Measurements from ENCODE around the gene SFSWAP. TPM values are rescaled to one million over a fixed set of nuclear protein-coding genes. Genes with fewer than 3 reads are reported as not detected.
"Not testable (repeated sequence)": the region's sequence is repeated elsewhere in the genome, so short reads cannot be mapped to it uniquely, and the experiment has no call there.

Gene SFSWAP
- polyA plus RNA-seq, 3 donors: 38.9 to 42.7 (median 39.5) TPM

DNA sequence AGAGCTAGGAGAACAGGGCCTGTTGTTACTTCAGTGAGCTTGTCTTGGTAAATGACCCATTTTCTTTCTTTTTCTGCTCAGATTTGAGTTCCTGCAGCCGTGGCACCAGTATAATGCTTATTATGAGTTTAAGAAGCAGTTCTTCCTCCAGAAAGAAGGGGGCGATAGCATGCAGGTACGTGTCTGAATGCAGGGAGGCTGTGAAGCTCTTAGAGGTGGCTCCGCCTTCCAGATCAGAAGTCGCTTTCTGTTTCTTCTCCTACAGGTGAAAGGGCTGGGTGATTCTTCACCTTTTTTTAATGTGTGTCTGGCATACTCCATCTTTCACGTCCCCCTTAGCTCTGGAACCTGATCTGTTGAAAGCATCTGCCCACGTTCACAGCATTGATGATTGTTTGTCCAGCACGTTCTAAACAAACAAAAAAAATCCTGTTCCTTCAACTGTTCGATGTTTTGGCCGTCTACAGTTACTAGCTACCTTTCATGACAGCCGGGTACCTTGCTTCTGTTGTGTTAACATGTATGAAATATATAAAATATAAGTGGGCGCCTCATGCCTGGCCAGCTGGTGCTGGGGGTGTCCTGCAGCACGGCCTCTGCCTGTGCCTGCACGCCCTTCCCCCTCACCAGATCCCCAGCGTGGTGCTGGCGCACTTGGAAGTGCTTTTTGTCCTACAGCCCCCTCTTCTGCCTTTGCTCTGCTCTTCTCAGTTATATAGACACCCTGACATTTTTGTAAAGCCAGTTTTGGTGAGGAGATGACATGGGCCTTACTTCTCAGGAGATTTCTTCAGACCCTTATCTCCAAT, 44.6 kb downstream of the SFSWAP start:
- DNase-seq (ENCODE audit: low read depth in 3 of 3, low spot score in 2 of 3): no peak

DNA sequence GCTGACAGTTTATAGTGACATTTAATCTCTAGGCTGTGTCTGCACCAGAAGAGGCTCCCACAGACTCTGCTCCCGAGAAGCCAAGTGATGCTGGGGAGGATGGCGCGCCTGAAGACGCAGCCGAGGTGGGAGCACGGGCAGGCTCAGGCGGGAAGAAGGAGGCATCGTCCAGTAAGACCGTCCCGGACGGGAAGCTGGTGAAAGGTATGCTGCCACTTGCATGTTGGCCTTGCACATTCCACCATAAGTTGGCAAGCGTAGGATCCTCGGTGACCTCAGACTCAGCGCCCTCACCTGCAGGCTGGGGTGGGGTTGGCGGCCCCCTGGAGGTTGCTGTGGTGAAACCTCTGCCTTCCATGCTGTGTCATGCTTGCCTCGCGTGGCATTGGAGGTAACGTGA, 45.6 kb downstream of the SFSWAP start:
- DNase-seq (ENCODE audit: low read depth in 3 of 3, low spot score in 2 of 3): no peak

DNA sequence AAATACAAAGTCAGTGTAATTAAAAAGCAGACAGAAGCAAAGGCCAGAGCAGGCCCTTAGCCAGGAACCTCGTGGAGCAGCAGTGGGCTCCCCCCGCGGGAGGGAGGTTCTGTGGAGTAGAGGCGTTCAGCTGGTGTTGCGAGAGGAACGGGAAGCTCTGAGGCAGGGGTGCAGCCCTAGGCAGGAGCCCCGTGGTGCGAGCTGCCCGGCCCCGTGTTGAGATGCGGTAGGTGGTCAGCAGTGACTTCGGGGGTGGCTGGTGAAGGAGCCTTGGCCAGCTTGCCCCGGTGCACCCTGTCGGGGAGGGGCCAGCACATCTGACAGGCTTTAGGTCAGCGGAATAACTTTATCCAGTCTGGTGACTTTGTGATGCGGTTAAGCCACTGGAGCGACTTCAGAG, 46.2 kb downstream of the SFSWAP start:
- DNase-seq (ENCODE audit: low read depth in 3 of 3, low spot score in 2 of 3): no peak

DNA sequence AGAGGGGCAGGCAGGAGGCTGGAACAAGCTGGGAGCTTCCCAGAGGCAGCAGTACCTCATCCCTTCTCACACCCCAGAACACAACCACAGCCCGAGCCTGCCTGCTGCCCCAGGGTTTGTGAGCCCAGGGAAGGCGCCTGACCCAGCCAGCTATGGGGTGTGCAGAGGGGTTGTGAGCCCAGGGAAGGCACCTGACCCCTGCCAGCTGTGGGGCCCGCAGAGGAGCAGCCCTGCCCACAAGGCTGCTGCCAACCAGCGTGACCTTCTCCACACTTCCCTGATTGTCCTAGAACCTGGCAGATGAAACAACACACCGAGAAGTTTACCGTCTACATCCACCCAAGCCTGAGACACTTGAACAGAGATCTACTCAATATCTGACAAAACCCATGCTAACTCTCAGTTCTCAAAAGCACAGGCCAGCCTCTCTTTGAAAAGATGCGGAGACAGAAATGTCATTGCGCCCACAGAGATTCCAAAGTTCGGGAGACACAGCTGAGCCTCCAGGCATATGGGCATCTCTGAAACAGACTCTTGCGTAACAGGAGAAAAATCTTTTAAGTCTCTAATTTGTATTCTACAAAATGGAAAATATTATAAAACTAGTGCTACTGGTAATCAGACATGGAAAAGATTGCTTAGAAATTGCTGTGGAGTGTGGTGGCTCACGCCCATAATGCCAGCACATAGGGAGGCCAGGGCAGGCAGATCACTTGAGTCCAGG, 47.3 kb downstream of the SFSWAP start:
- no peak for DNase-seq (ENCODE audit: low read depth in 3 of 3, low spot score in 2 of 3)

DNA sequence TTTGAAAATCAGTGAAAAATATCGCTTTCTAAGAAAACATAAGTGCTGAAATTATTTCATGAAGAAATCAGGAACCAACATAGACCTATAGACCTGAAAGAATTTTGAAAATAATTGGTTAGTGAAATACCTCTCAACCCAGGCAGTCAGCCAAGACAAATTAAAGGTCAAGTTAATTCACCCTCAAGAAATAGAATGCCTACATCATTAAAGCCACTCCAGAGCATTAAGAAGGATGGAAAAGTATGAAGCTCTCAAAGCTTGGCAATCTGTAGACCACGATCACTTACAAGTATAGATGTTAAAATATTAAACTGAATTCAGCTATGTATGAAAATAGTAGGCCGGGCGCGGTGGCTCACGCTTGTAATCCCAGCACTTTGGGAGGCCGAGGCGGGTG, 48.3 kb downstream of the SFSWAP start:
- no peak for DNase-seq (ENCODE audit: low read depth in 3 of 3, low spot score in 2 of 3)

DNA sequence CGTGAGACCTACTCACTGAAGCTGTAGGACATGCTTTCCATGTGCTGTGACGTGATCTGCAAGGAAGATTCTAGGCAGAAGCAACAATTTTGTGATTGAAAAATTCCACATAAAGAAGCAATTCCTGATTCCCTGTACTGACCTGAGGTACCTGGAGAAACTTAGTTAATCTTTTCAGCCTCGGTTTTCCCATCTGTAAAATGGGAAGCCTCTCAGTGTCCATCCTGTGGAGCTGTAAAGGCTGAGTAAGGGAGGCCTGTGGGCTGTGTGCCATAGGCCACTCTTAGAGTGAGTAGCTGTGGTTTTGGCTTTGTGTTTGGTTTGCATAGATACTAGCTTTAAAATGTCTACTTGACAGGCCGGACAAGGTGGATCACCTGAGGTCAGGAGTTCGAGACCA, 50.7 kb downstream of the SFSWAP start:
- no peak for DNase-seq (ENCODE audit: low read depth in 3 of 3, low spot score in 2 of 3)

DNA sequence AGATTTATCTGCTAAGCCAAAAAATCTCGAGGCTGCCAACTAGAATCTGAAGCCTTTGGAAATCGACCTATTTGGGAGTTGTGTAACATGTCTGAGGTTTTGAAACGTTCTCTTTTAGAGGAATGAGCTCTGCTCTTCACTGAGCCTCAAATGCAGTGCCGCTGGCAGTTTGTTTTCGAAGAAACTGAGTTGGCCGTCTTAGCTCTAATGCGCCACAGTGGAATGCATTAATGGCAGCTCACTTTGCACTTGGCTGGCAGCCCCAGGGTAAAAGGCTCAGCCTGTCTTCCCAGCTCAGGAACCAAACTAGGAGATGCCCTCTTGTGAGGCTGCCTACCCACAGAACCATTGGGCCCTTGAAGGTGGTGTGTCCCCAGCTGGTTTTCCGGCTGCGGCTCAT, 53.8 kb downstream of the SFSWAP start:
- no peak for DNase-seq (ENCODE audit: low read depth in 3 of 3, low spot score in 2 of 3)

DNA sequence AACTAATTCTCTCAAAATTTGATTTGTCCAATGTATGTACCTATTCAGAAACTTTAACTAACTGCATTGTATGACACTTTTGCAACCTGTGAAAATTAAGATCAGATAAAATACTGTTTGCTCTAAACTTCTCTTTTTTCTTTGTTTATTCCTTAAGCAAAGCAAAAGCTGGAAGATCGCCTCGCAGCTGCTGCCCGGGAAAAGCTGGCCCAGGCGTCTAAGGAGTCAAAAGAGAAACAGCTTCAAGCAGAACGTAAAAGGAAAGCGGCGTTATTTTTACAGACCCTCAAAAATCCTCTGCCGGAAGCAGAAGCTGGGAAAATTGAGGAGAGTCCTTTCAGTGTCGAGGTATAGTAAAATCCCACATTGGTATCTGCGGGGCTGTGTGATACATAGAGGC, 55.1 kb downstream of the SFSWAP start:
- DNase-seq (ENCODE audit: low read depth in 3 of 3, low spot score in 2 of 3): no peak

DNA sequence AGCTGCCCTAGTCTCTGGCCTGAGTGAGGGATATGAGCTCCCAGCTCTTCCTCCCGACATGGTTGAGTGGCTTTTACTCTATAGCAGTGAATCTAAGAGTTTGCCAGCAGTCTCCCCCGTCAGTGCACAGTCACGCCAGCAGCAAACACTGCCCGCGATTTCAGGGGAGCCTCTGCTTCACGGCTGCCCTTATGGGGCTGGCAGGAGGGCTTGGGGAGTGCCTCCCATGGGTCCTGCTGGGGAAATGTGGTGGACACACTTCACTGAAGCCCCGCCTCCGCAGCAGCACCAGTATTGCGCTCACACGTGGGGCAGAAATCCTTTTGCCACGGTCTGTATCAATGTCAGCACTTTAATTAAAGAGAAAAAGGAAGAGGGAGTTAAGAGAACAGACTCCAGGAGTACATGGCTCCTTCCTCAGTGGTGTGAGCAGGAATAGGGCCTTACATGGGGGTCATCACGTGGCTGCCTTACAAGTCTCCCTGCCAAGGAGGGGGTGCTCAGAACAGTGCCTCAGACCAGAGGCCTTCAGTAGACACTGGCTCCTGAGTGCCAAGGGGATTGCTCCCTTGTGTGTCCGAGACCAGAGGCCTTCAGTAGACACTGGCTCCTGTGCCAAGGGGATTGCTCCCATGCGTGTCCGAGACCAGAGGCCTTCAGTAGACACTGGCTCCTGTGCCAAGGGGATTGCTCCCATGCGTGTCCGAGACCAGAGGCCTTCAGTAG, 55.7 kb downstream of the SFSWAP start:
- no peak for DNase-seq (ENCODE audit: low read depth in 3 of 3, low spot score in 2 of 3)

DNA sequence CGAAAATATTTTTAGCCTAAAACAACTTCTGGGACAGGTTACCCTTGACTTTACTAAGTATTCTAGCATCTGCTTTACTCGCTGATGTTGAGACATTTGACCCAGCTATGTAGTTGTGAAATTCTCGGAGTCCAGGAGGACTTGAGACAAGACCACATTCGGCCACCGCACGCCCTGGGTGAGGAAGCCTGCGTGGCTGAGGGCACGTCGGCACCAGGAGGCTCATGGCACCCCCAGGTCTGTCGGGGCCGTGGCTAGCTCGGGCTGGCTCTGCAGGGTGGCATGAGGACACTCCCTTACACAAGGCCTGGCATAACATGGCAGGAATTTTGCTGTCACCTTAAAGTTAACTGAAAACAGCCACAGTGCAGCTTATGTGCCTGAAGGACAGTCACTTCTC, 59.2 kb downstream of the SFSWAP start:
- no peak for DNase-seq (ENCODE audit: low read depth in 3 of 3, low spot score in 2 of 3)

DNA sequence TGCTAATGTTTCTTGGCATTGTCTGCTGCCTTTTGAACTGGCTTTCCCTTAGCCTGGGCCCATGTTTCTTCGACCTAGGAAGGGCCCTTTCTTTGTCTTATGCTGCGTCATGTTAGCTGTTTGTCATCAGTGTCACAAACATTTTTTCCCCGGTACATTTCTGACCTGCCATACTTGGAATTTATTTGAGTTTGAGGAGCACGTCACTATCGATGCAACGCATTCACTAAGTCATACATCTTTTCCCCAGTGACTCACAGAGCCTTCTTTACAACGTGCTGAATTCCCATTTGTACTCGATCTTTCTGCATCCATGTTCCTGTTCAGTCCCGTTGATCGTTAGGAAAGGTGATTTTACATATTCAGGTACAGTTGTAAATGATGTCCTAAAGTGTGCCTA, 61.1 kb downstream of the SFSWAP start:
- no peak for DNase-seq (ENCODE audit: low read depth in 3 of 3, low spot score in 2 of 3)

DNA sequence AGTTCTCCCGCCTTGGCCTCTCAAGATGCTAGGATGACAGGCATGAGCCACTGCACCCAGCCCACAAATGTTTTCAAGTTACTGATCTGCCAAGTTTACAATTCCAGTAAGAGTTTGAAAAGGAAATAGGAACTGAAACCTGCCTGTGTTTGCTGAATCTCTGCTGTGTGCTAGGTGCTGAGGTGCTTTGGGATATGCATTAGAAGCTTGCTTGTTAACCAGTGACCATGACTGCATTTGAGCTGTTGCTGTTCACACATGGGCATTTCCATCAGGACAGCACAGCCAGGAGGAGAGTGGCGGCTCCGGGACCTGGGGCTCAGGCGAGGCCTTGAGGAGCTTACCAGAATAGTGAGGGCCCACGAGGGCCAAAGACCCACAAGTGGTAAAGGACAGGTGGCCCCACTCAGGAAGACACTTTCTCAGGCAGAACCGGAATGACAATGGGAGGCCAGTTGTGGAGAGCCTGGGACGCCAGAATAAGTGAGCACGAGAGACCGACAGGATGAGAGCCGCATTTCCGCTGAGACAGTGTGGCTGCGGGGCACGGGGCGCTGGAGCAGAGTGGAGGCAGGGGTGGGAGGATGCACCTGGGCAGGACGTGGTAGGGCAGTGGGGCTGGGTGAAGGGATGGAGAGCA, 62.8 kb downstream of the SFSWAP start:
- DNase-seq (ENCODE audit: low read depth in 3 of 3, low spot score in 2 of 3): no peak

DNA sequence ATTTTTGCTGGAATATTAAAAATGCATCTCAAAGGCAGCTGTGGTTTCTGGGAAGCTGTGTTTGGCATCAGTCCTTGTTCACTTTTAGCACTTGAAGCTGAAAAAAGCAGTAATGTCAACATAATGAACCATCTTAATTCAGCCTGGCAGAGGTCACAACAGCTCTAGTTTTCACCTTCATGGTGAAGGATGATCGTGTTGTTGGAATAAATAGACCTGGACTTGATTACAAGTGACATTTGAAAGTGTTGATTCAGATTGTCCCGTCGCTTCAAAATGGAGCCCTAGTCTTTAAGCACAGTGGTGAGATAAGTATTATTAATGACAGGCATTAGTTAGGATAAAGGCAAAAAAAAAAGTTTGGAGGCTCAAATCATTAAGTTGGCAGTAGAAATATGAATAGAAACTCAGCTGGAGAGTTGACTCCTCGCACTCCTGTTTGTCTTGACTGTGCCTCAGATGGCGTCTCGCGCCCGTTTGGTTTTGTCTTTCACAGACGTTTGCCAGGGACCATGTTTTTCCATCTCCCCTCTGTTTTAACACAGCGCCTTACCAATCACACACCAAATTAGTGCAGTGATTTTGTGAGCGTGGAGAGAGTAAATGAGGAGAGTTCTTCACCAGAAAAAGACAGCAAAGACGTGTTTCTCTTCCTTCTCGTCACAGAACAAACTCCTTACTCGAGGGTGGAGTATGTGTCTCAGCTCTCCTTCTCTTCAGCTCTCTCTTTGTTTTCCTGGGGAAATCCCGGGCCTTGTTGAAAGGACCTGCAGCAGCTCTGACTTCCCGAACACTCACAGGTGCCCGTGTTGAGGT, 63.9 kb downstream of the SFSWAP start:
- DNase-seq (ENCODE audit: low read depth in 3 of 3, low spot score in 2 of 3): no peak

DNA sequence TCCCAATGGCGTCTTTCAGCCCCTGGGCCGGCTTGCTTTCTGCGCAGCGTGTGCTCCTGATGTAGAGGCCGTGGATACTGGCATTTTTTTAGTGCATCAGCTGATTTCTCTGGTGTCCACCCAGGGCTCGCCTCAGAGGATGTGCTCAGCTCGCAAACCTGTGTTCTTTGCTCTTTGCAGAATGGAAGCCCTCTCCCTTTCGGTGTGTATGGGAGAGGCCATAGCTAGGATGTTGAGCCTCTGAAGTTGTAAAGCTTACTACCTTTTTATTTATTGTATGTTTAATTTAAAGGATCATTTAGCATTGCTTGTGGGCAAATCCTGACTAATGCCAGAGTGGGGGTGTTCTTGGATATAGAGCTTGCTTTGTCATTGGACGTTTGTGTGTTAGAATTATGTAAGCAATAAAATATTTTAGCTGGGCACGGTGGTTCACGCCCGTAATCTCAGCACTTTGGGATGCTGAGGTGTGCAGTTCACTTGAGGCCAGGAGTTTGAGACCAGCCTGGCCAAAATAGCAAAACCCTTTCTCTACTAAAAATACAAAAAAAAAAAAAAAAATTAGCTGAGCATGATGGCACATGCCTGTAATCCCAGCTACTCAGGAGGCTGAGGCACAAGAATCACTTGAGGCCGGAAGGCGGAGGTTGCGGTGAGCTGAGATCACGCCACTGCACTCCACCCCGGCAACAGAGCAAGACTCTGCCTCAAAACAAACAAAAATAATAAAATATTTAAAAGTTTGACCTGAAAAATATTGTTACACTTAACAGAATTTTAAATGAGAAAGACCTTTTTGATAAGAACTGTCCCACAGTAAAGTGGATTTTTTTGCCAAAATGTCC, 64.7 kb downstream of the SFSWAP start:
- no peak for DNase-seq (ENCODE audit: low read depth in 3 of 3, low spot score in 2 of 3)

DNA sequence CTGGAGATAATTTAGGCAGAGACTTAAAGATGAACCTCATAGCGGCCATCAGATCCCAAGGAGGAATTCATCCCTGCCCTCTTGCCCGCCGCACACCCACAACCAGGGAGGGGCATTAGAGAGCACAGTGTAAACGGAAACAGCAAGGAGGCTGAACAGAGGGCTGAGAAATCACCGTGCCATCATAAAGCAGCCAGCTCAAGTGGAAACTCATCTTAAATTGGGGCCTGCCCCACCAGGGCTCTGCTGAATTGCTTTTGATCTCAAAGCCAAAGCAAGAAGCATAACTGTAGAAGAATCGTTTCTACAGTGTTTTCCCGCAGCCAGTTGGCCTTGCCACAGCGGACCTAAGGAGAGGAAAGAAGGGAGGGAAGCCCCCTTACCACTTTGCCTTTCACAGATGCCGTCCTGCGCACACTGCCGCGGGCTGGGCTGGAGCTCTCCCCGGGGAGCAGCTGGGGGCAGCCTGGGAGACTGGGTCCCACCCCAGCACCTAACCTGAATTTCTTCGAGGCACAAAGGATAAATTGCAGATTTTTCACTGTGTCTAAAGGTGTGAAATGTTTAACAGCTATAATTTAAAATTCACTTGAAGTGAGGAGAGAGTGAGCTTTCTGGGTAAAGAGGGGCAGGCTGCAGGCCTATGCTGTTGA, 65.5 kb downstream of the SFSWAP start:
- DNase-seq (ENCODE audit: low read depth in 3 of 3, low spot score in 2 of 3): no peak

DNA sequence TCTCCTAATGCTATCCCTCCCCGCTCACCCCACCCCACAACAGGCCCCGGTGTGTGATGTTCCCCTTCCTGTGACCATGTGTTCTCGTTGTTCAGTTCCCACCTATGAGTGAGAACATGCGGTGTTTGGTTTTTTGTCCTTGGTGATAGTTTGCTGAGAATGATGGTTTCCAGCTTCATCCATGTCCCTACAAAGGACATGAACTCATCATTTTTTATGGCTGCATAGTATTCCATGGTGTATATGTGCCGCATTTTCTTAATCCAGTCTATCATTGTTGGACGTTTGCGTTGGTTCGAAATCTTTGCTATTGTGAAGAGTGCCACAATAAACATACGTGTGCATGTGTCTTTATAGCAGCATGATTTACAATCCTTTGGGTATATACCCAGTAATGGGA, 66.4 kb downstream of the SFSWAP start:
- DNase-seq (ENCODE audit: low read depth in 3 of 3, low spot score in 2 of 3): not testable (repeated sequence)

DNA sequence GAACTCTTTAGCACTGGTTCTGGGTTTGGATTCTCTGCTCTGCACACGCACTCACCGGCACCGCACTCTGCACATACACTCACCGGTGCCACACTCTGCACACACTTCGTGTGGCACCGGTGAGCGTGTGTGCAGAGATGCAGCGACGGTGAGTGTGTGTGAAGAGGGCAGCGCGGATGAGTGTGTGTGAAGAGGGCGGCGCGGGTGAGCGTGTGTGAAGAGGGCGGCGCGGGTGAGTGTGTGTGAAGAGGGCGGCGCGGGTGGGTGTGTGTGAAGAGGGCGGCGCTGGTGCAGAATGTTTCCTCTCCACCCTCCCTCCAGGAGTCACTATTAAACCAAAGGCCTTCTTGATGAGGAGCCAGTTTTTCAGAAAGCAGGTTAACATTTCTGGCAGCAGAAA, 68.1 kb downstream of the SFSWAP start:
- no peak for DNase-seq (ENCODE audit: low read depth in 3 of 3, low spot score in 2 of 3)

DNA sequence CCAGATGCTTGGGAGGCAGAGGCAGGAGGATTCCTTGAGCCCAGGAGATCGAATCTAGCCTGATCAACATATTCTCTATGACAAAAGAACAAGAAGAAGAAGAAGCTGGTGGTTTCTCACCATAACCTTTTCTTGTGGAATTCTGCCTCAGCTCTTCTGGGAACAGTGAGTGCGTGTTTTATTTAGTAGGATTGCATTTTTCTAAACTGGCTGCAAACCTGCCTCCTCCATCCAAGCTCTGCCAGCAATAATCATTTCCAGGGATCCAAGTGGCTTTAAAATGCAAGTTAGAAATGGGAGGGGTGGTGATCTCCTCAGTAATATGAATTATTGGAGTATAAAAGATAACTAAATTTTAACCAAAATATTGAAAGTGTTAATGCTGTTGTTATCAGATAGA, 71.2 kb downstream of the SFSWAP start:
- no peak for DNase-seq (ENCODE audit: low read depth in 3 of 3, low spot score in 2 of 3)

Data from right renal cortex interstitium (tissue), 3 donors.